MM.1S (cell line): Measurements from ENCODE around the gene SIRT7.
A peak's percentile ranks its signal among the peaks of the same experiment; 100 is the strongest.

Experiments used
- DNase-seq: peaks from one replicate; pipeline ENCODE4 v3.0.0-alpha.2; 2015
- H2AFZ ChIP-seq: fragments of 300-600 bp; sonication (generic); 2 replicates; pipeline ENCODE4 v1.6.0; 2016; ENCODE audit warnings: antibody characterized with exemption, low read length
- H3F3A ChIP-seq: fragments of 300-600 bp; sonication (generic); 2 replicates; pipeline ENCODE4 v1.6.1; 2016; ENCODE audit warnings: mild to moderate bottlenecking, antibody characterized with exemption, low read length, moderate library complexity, mixed read lengths; ENCODE audit not compliant: insufficient read depth
- H3K27ac ChIP-seq: fragments of 300-600 bp; sonication (generic); 2 replicates; pipeline ENCODE4 v1.5.1; 2016; ENCODE audit warnings: mild to moderate bottlenecking, low read length
- H3K27me3 ChIP-seq: fragments of 300-600 bp; sonication (generic); replicated peaks from 2 replicates; pipeline ENCODE4 v1.6.0; 2016; ENCODE audit warnings: low read length; ENCODE audit not compliant: insufficient read depth
- H3K36me3 ChIP-seq: fragments of 300-600 bp; sonication (generic); replicated peaks from 2 replicates; pipeline ENCODE4 v1.6.1; 2016; ENCODE audit warnings: mild to moderate bottlenecking, low read length, mixed read lengths; ENCODE audit not compliant: insufficient read depth
- H3K4me1 ChIP-seq: fragments of 300-600 bp; sonication (generic); 2 replicates; pipeline ENCODE4 v1.6.1; 2016; ENCODE audit warnings: low read length, mixed read lengths
- H3K4me2 ChIP-seq: fragments of 300-600 bp; sonication (generic); 2 replicates; pipeline ENCODE4 v1.6.0; 2016; ENCODE audit warnings: low read depth, low read length
- H3K4me3 ChIP-seq: fragments of 300-600 bp; sonication (generic); 2 replicates; pipeline ENCODE4 v1.5.1; 2016; ENCODE audit warnings: low read length, mixed read lengths
- H3K79me2 ChIP-seq: fragments of 300-600 bp; sonication (generic); 2 replicates; pipeline ENCODE4 v1.6.1; 2016; ENCODE audit warnings: mixed run types, low read length, mixed read lengths
- H3K9ac ChIP-seq: fragments of 300-600 bp; sonication (generic); 2 replicates; pipeline ENCODE4 v1.6.1; 2016; ENCODE audit warnings: low read length, mixed read lengths
- H3K9me2 ChIP-seq: fragments of 300-600 bp; sonication (generic); replicated peaks from 2 replicates; pipeline ENCODE4 v1.6.1; 2016; ENCODE audit warnings: mild to moderate bottlenecking, low read length, mixed read lengths; ENCODE audit not compliant: insufficient read depth
- H3K9me3 ChIP-seq: fragments of 300-600 bp; sonication (generic); replicated peaks from 2 replicates; pipeline ENCODE4 v1.6.1; 2016; ENCODE audit warnings: mild to moderate bottlenecking, low read length, mixed read lengths; ENCODE audit not compliant: insufficient read depth
- H4K20me1 ChIP-seq: fragments of 300-600 bp; sonication (generic); 2 replicates; pipeline ENCODE4 v1.6.1; 2016; ENCODE audit warnings: mild to moderate bottlenecking, low read length, moderate library complexity, mixed read lengths; ENCODE audit not compliant: insufficient read depth
- CTCF ChIP-seq: fragments of 300-600 bp; sonication (generic); IDR thresholded peaks from 2 replicates; pipeline ENCODE4 v1.5.1; 2016; ENCODE audit warnings: antibody characterized with exemption, low read length, mixed read lengths
- EZH2 ChIP-seq: fragments of 300-600 bp; sonication (generic); optimal IDR thresholded peaks from 2 replicates; pipeline ENCODE3; 2017; ENCODE audit warnings: low read depth, mild to moderate bottlenecking, antibody characterized with exemption, low read length, mixed read lengths
- EZH2phosphoT487 ChIP-seq: fragments of 300-600 bp; sonication (generic); IDR thresholded peaks from 2 replicates; pipeline ENCODE4 v1.6.1; 2018; ENCODE audit warnings: antibody characterized with exemption, low read length

Gene SIRT7

GRCh38 chr17:81863833-81864768 is 53.9 kb downstream of the SIRT7 start:
- H3F3A ChIP-seq, result peaks cover 59% of the 10 kb centered on the region
- TF ChIP-seq EZH2phosphoT487 (no peak), CTCF (peak; percentile 11; the same call in 1 of the 2 replicates)
- H4K20me1 ChIP-seq, result no peaks in the 10 kb centered on the region
- no peaks in the 10 kb centered on the region for H3K9me3 ChIP-seq
- H3K36me3 ChIP-seq, result peaks cover 4% of the 10 kb centered on the region
- no peak overlapping the region for H3K4me3 ChIP-seq
- H3K27me3 ChIP-seq, result no peaks in the 10 kb centered on the region
- H3K4me2 ChIP-seq, result no peak overlapping the region
- H3K79me2 ChIP-seq, result peaks cover 75% of the 10 kb centered on the region
- H3K27ac ChIP-seq, result no peak overlapping the region
- no peaks in the 10 kb centered on the region for H3K9me2 ChIP-seq
- peaks cover 4% of the 10 kb centered on the region; the same call in 1 of the 2 replicates for H3K4me1 ChIP-seq
- no peak overlapping the region for H3K9ac ChIP-seq
- DNase-seq, result peak; percentile 6
- H2AFZ ChIP-seq, result no peak overlapping the region

- Histone ChIP-seq H4K20me1 (peaks cover 3% of the 10 kb centered on the region; the same call in 1 of the 2 replicates), H3K9me3 (no peaks in the 10 kb centered on the region), H3K27ac (no peak overlapping the region), H3K27me3 (no peaks in the 10 kb centered on the region), H3K4me1 (peaks cover 13% of the 10 kb centered on the region), H3K36me3 (peaks cover 6% of the 10 kb centered on the region; the same call in 1 of the 2 replicates), H3K9me2 (no peaks in the 10 kb centered on the region), H2AFZ (no peak overlapping the region), H3F3A (peaks cover 52% of the 10 kb centered on the region), H3K4me2 (no peak overlapping the region), H3K9ac (no peak overlapping the region), H3K79me2 (peaks cover 75% of the 10 kb centered on the region), H3K4me3 (no peak overlapping the region)
- DNase-seq, result no peak
- TF ChIP-seq EZH2 (no peak), EZH2phosphoT487 (no peak), CTCF (no peak)
Measured at GRCh38 chr17:81863123-81863675, 54.8 kb downstream of the SIRT7 start.
